SK-N-SH (cell line): ENCODE results near the gene SUMF1.

Experiments
- EP300 ChIP-seq, 2 experiments: IDR thresholded peaks; 2 replicates each; pipeline versions ENCODE4 v1.4.0 to v1.6.1; 2012; ENCODE audit warnings: borderline replicate concordance in 1 of 2, low read depth in 1 of 2, low read length in 1 of 2
- NFIC ChIP-seq: IDR thresholded peaks from 2 replicates; pipeline ENCODE4 v1.4.0; 2012; ENCODE audit warnings: borderline replicate concordance
- POLR2AphosphoS5 ChIP-seq: IDR thresholded peaks from 2 replicates; pipeline ENCODE4 v1.6.1; 2012; ENCODE audit warnings: low read depth, low read length
- RAD21 ChIP-seq: IDR thresholded peaks from 2 replicates; pipeline ENCODE4 v1.6.1; 2012; ENCODE audit warnings: mild to moderate bottlenecking, low read length
- RCOR1 ChIP-seq: fragments of 150-350 bp; IDR thresholded peaks from 2 replicates; pipeline ENCODE4 v1.6.1; 2017; ENCODE audit warnings: antibody characterized with exemption, low read length
- RXRA ChIP-seq: IDR thresholded peaks from 2 replicates; pipeline ENCODE4 v1.4.0; 2012; ENCODE audit warnings: low read depth, mild to moderate bottlenecking, borderline replicate concordance
- SMC3 ChIP-seq: IDR thresholded peaks from 2 replicates; pipeline ENCODE4 v1.6.1; 2012; ENCODE audit warnings: low read depth, low read length, improper control_type of control experiment
- TAF1 ChIP-seq: IDR thresholded peaks from 2 replicates; pipeline ENCODE4 v1.6.1; 2012; ENCODE audit warnings: low read depth, mild to moderate bottlenecking, low read length, moderate library complexity, borderline replicate concordance
- TF ChIP-seq, protein P1 (sequence below): fragments of 200-600 bp; sonication (generic); IDR thresholded peaks from 2 replicates; pipeline ENCODE4 v1.6.1; 2017; ENCODE audit warnings: antibody characterized with exemption, mild to moderate bottlenecking, moderate library complexity
- TF ChIP-seq, protein P2 (sequence below): IDR thresholded peaks from 2 replicates; pipeline ENCODE4 v1.6.1; 2012; ENCODE audit warnings: mild to moderate bottlenecking, low read depth, low read length, moderate library complexity

DNA sequence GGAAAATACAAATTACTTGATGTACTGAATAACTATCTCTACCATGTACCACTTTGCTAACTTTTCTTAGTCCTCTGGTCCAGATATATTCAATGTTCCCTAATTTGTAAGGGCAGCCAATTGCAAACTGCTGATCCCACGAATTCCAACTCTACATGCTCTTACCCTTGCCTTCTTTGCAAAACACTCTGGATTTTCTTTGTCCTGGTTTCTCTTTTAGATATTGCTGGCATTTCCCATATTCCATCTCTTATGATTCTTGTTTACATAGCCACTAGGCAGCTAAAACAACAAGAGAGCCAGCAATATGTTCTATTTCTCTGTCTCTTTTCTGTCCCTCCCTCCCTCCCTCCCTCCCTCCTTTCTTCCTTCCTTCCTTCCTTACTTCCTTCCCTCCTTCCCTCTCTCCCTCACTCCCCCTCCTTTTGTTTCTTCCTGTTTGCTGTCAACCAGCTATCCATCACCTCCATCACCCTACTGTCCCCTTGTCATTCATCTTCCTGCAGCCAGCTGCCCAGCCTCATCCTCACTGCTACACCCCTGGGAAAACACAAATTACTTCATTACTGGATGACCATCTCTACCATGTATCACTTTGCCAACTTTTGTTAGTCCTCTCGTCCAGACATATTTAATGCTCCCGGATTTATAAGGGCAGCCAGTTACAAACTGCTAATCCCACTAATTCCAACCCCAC is 130.1 kb downstream of the SUMF1 start:
- TF ChIP-seq, protein P1, sequence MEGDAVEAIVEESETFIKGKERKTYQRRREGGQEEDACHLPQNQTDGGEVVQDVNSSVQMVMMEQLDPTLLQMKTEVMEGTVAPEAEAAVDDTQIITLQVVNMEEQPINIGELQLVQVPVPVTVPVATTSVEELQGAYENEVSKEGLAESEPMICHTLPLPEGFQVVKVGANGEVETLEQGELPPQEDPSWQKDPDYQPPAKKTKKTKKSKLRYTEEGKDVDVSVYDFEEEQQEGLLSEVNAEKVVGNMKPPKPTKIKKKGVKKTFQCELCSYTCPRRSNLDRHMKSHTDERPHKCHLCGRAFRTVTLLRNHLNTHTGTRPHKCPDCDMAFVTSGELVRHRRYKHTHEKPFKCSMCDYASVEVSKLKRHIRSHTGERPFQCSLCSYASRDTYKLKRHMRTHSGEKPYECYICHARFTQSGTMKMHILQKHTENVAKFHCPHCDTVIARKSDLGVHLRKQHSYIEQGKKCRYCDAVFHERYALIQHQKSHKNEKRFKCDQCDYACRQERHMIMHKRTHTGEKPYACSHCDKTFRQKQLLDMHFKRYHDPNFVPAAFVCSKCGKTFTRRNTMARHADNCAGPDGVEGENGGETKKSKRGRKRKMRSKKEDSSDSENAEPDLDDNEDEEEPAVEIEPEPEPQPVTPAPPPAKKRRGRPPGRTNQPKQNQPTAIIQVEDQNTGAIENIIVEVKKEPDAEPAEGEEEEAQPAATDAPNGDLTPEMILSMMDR = no peak
- TF ChIP-seq RAD21 (no peak), NFIC (no peak), EP300 (IDR thresholded peaks at IDR 0.05; ENCODE audit: borderline replicate concordance in 1 of 2, low read depth in 1 of 2, low read length in 1 of 2) (no peak), TAF1 (no peak), POLR2AphosphoS5 (no peak), RCOR1 (no peak), SMC3 (no peak), RXRA (no peak)
- TF ChIP-seq, protein P2, sequence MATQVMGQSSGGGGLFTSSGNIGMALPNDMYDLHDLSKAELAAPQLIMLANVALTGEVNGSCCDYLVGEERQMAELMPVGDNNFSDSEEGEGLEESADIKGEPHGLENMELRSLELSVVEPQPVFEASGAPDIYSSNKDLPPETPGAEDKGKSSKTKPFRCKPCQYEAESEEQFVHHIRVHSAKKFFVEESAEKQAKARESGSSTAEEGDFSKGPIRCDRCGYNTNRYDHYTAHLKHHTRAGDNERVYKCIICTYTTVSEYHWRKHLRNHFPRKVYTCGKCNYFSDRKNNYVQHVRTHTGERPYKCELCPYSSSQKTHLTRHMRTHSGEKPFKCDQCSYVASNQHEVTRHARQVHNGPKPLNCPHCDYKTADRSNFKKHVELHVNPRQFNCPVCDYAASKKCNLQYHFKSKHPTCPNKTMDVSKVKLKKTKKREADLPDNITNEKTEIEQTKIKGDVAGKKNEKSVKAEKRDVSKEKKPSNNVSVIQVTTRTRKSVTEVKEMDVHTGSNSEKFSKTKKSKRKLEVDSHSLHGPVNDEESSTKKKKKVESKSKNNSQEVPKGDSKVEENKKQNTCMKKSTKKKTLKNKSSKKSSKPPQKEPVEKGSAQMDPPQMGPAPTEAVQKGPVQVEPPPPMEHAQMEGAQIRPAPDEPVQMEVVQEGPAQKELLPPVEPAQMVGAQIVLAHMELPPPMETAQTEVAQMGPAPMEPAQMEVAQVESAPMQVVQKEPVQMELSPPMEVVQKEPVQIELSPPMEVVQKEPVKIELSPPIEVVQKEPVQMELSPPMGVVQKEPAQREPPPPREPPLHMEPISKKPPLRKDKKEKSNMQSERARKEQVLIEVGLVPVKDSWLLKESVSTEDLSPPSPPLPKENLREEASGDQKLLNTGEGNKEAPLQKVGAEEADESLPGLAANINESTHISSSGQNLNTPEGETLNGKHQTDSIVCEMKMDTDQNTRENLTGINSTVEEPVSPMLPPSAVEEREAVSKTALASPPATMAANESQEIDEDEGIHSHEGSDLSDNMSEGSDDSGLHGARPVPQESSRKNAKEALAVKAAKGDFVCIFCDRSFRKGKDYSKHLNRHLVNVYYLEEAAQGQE = no peak
